ENCODE data around the gene ASNSD1.
A peak's percentile ranks its signal among the peaks of the same experiment; 100 is the strongest.
"Not testable (repeated sequence)": the region's sequence is repeated elsewhere in the genome, so short reads cannot be mapped to it uniquely, and the experiment has no call there.

Gene ASNSD1

GRCh38 chr2:189648846-189649509 lies 12.3 kb upstream of the ASNSD1 start:
- no peak for DNase-seq (ENCODE audit: low read depth)

- no peak for DNase-seq (ENCODE audit: low read depth)
These were observed 10.0 kb upstream of the ASNSD1 start for GRCh38 chr2:189651284-189651683.

GRCh38 chr2:189653464-189653863 lies 7.8 kb upstream of the ASNSD1 start:
- DNase-seq (ENCODE audit: low read depth) = not testable (repeated sequence)

GRCh38 chr2:189654641-189655040 lies 6.6 kb upstream of the ASNSD1 start:
- DNase-seq (ENCODE audit: low read depth) = no peak

- DNase-seq (ENCODE audit: low read depth) = no peak
These were observed 3.4 kb upstream of the ASNSD1 start for GRCh38 chr2:189657867-189658266.

GRCh38 chr2:189658306-189659212 lies 2.7 kb upstream of the ASNSD1 start:
- DNase-seq (ENCODE audit: low read depth) = no peak

- DNase-seq (ENCODE audit: low read depth) = no peak
These were observed 1.5 kb upstream of the ASNSD1 start for GRCh38 chr2:189659734-189660133.

GRCh38 chr2:189660803-189661147 lies 484 bp upstream of the ASNSD1 start:
- no peak for DNase-seq (ENCODE audit: low read depth)

GRCh38 chr2:189661957-189662321 lies 680 bp downstream of the ASNSD1 start:
- DNase-seq (ENCODE audit: low read depth) = no peak

- DNase-seq (ENCODE audit: low read depth) = no peak
These were observed 1.5 kb downstream of the ASNSD1 start for GRCh38 chr2:189662669-189663226.

GRCh38 chr2:189663319-189663718 lies 2.1 kb downstream of the ASNSD1 start:
- not testable (repeated sequence) for DNase-seq (ENCODE audit: low read depth)

GRCh38 chr2:189669913-189670312 lies 8.7 kb downstream of the ASNSD1 start:
- DNase-seq (ENCODE audit: low read depth) = no peak

GRCh38 chr2:189673661-189674373 lies 12.6 kb downstream of the ASNSD1 start:
- no peak for DNase-seq (ENCODE audit: low read depth)

GRCh38 chr2:189674374-189675112 lies 13.3 kb downstream of the ASNSD1 start, which contains the start of gene ANKAR:
Gene ANKAR (plus strand): TSS chr2:189674670. CDS start chr2:189676491, 1,821 bp downstream.
- peak; percentile 83 for DNase-seq (ENCODE audit: low read depth)

- peak; percentile 28 for DNase-seq (ENCODE audit: low read depth)
These were observed 15.2 kb downstream of the ASNSD1 start for GRCh38 chr2:189676471-189676870.

- no peak for DNase-seq (ENCODE audit: low read depth)
These were observed 18.0 kb downstream of the ASNSD1 start for GRCh38 chr2:189679226-189679625.

- DNase-seq (ENCODE audit: low read depth) = no peak
These were observed 19.9 kb downstream of the ASNSD1 start for GRCh38 chr2:189681203-189681602.

GRCh38 chr2:189681903-189682302 lies 20.6 kb downstream of the ASNSD1 start:
- no peak for DNase-seq (ENCODE audit: low read depth)

- no peak for DNase-seq (ENCODE audit: low read depth)
These were observed 22.1 kb downstream of the ASNSD1 start for GRCh38 chr2:189683348-189683747.

GRCh38 chr2:189684811-189685210 lies 23.6 kb downstream of the ASNSD1 start:
- no peak for DNase-seq (ENCODE audit: low read depth)

- DNase-seq (ENCODE audit: low read depth) = peak; percentile 50
These were observed 24.4 kb downstream of the ASNSD1 start for GRCh38 chr2:189685540-189686229.

Data from stromal cell of bone marrow (primary cell).